HG03280 (cell line): ENCODE measurements around the gene CNBD2.
"Not testable (repeated sequence)": the region's sequence is repeated elsewhere in the genome, so short reads cannot be mapped to it uniquely, and the experiment has no call there.

Experiments used
- ATAC-seq: cut with Tn5 transposase; IDR thresholded peaks from one replicate; pipeline ENCODE4 v1.9.1; 2021; ENCODE audit warnings: mild to moderate bottlenecking, moderate library complexity; ENCODE audit not compliant: unreplicated experiment

Gene CNBD2

DNA sequence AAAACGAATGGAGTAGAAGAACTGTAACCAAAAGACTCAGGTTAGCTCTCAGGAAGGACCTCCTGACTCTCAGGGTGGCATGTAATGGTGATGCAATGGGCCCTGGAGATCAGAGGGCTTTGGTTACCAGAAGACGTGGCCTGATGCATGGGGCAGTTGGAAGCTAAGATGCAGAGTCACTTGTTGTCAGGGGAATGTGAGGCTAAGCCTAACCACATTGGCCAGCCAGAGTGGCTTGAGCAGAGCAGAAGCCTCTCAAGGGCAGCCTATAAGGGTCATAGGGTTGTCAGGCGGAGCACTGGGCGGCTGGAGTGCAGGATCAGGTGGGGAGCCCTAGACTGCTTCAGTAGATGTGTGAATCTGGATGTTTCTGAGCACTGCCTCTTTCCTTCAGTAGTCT is 5.9 kb downstream of the CNBD2 start:
- no peak for ATAC-seq

GRCh38 chr20:35975576-35976373 is 7.4 kb downstream of the CNBD2 start:
- no peak for ATAC-seq

GRCh38 chr20:35978041-35978513 is 9.7 kb downstream of the CNBD2 start:
- ATAC-seq = no peak

DNA sequence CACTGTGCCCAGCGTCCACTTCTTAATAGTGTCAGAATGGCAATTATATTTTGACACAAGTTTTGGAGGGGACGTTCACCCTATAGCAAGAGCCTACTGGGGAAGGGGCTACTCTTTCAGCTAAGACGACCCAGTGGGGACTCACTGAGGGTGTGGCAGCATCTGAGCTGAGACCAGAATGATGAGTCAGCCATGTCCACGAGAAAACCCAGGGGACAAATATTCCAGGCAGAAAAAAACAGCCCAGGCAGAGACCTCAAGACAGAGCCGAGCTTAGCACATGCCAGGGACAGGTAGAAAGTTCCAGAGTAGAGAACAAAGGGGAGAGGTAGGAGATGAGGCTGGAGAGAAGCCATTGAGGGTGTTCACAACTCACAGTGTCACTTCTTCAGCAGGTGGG is 11.2 kb downstream of the CNBD2 start:
- no peak for ATAC-seq

GRCh38 chr20:35981969-35982368 is 13.6 kb downstream of the CNBD2 start:
- ATAC-seq = no peak

- ATAC-seq = no peak
Measured at GRCh38 chr20:35984382-35984781, 16.0 kb downstream of the CNBD2 start.

DNA sequence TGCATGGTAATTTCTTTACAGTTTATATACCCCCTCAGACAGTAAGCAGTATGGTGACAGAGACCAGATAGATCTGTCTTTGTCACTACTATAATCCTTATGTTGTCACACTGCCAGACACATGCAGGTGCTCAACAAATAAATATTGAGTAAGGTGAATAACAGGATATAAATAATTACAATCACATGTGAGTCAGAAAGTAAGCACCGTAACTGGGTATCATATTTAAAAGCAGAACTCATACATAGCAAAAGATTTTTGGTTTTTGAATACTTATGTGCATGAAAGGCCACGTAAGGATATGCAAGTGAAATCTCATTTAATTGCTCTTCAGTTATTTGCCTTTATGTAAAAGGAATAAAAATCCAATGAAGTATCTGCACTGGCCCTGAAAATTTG is 17.4 kb downstream of the CNBD2 start:
- no peak for ATAC-seq

- ATAC-seq = no peak
Measured at GRCh38 chr20:35988910-35989463, 20.6 kb downstream of the CNBD2 start.

GRCh38 chr20:35991142-35991771 is 22.9 kb downstream of the CNBD2 start:
- ATAC-seq = no peak

DNA sequence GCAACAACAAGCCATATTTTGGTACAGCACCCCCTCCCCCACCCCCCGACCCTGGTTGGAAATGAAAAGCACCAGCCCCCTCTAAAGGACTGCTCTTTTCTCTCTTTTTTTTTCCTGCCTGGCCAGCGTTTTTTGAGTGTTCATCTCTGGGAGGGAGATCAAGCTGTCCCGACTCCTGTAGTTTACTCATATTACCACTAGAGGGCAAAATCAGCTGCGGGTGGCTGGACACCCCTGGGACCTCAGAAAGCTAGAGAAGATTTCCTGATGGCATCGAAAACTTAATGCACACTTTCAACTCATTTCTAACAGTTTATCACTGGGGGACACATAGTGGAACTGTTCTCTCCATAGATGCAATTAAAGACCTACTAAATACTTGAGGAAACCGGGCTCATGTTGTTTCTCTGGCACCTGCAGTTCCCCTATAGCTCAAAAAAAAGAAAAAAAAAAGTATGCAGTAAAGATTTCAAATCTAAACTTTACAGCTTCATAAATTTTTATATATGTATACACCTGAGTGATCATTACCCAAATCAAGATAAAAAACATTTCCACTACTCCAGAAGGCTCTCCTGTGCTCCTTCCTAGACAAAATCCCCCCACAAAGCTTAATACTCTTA is 24.4 kb downstream of the CNBD2 start:
- ATAC-seq = no peak

- ATAC-seq = no peak
Measured at GRCh38 chr20:35994994-35995453, 26.6 kb downstream of the CNBD2 start.

DNA sequence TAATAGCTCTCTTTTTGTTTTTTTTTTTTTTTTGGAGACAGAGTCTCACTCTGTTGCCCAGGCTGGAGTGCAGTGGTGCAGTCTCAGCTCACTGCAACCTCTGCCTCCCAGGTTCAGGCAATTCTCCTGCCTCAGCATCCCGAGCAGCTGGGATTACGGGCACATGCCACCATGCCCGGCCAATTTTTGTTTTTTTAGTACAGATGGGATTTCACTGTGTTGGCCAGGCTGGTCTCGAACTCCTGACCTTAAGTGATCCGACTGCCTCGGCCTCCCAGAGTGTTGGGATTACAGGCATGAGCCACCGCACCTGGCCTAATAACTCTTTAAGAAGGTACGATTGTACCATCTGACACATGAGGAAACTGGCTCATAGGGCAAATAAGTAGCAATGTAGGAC is 28.1 kb downstream of the CNBD2 start:
- not testable (repeated sequence) for ATAC-seq

DNA sequence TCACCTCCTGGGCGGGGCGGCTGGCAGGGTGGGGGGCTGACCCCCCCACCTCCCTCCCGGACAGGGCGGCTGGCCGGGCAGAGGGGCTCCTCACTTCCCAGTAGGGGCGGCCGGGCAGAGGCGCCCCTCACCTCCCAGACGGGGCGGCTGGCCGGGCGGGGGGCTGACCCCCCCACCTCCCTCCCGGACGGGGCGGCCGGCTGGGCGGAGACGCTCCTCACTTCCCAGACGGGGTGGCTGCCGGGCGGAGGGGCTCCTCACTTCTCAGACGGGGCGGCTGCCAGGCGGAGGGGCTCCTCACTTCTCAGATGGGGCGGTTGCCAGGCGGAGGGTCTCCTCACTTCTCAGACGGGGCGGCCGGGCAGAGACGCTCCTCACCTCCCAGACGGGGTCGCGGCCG is 32.9 kb downstream of the CNBD2 start:
- ATAC-seq = not testable (repeated sequence)

DNA sequence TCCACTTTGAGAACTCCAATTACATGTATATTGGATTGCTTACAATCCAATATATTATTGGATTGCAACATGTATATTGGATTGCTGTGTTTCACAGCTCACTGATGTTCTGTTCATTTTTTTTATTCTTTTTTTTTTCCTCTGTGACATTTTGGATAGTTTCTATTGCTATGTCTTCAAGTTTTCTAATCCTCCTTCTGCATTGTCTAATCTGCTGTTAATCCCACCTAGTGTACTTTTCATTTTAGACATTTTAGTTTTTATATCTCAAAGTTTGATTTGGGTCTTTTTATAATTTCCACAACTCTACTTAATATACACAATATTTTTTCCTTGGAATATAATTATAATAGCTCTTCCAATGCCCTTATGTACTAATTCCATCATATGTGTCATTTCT is 34.5 kb downstream of the CNBD2 start:
- ATAC-seq = no peak

DNA sequence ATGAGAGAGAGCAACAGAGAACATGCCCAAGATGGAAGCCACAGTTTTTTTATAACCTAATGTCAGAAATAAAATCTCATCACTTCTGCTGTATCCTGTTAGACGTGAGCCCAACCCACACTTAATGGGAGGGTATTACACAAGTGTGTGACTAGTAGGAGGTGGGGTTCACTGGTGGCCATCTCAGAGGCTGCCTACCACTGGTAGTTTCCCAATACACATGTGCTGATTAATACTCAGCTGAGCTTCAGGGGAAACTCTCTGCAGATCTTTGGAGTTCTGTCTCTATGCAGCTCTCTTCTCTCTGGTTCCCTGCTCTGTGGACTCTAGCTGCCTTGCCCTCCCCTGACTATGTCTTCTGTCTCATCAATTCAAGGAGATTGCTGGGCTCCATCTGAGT is 35.7 kb downstream of the CNBD2 start:
- ATAC-seq = no peak

GRCh38 chr20:36008461-36009035 is 40.2 kb downstream of the CNBD2 start:
- no peak for ATAC-seq

DNA sequence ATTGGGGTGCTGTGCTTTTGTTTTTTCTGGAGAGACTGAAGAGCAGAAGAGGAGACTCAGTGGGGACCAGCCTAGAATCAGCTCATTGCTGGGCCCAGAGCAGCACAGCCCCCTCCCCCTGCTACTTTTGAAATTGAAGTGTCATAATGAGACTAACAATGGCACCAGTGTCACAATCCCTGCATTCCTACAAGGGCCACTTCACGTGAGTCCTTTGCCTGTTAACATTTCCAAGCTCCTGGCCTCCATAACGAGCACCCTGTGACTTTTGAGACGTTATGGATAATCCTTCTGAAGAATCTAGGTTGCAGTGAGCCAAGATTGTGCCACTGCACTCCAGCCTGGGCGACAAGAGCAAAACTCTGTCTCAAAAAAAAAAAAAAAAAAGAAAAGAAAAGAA is 41.7 kb downstream of the CNBD2 start:
- no peak for ATAC-seq

GRCh38 chr20:36010825-36011224 is 42.4 kb downstream of the CNBD2 start:
- no peak for ATAC-seq

DNA sequence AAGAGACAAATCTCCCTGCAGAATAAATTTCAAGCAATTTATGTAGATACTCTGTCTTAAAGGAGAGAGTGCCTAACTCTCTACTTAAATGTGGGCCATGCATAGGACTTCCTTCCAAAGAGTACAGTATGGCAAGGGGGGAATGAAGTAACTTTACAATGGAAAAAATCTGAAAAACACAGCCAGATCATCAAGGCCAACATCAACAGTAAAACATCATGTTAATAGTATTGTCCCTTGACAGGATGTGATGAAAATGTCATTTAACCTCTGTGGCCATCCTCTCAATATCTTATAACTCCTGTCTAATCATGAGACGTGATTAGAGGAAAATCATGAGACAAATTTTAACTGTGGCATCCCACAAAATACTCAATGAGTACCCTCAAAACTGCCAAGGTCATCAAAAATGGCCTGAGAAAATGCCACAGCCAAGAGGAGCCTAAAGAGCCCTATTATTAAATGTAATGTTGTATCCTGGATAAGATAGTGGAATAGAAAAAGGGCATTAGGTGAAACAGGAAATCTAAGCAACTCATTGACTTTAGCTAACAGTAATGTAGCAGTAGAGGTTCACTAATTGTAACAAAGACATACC is 47.5 kb downstream of the CNBD2 start:
- ATAC-seq = no peak

DNA sequence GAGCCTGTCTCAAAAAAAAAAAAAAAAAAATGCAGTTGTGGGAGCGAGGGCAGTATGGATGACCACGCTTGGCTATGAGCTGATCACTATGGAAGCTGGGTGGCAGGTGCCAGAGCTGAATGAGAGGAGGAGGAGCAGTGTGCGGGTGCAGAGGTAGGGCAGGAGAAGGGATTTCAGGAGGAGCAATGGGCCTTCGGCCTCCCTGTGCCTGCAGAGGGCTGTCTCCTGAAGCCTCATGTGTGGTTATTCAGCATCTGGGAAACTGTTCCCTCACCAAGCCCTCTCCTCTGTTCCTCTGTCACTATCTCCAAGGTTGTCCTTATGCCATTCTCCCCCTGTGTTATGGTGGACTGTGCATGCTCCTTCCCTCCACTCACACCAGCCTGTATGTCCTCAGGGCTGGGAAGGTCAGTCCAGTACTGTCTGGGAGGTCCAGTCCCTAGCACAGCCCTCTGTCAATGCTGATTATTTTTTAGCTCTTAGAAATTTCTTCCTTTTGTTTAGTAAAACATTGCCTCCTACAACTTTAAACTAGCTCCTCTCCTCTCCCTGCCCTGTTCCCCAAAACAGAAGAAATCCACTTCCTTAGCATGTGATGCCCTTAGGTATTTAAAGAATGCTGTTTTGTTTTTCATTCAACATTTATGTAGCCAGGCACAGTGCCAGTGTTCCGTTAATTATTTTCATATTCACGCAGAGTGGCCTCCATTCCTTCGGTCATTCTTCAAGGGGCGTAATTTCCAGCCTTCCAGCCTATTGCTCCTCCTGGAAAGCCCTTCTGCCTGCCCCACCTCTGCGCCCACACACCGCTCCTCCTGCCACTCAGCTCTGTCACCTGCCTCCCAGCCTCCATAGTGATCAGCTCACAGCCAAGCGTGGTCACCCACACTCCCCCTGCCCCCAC is 48.9 kb downstream of the CNBD2 start:
- no peak for ATAC-seq
